Activated CD4-positive, alpha-beta T cell treated with anti-CD3 and anti-CD28 coated beads for 48 hours (primary cell): ENCODE results near the gene ITIH3.
"Not testable (repeated sequence)": the region's sequence is repeated elsewhere in the genome, so short reads cannot be mapped to it uniquely, and the experiment has no call there.

ENCODE experiments used
- DNase-seq: peaks from one replicate; pipeline ENCODE4 v3.0.0-alpha.2; 2020

Gene ITIH3

GRCh38 chr3:52794612-52795099 is at the start of gene ITIH3:
ITIH3 (plus strand) TSS chr3:52794796; CDS start chr3:52794804, 8 bp downstream.
- DNase-seq, result no peak

- no peak for DNase-seq
Measured at GRCh38 chr3:52752045-52752660, 42.4 kb upstream of the ITIH3 start.

- DNase-seq, result no peak
Measured at GRCh38 chr3:52754373-52754772, 40.2 kb upstream of the ITIH3 start.

- no peak for DNase-seq
Measured at GRCh38 chr3:52756141-52756540, 38.5 kb upstream of the ITIH3 start.

GRCh38 chr3:52763466-52763865 is 31.1 kb upstream of the ITIH3 start:
- no peak for DNase-seq

- no peak for DNase-seq
Measured at GRCh38 chr3:52769786-52770455, 24.7 kb upstream of the ITIH3 start.

- DNase-seq, result peak; percentile 93
Measured at GRCh38 chr3:52770496-52771333, 23.9 kb upstream of the ITIH3 start, which contains the start of gene NEK4. NEK4 (minus strand) TSS chr3:52770940; CDS start chr3:52770746, 194 bp downstream.

- no peak for DNase-seq
Measured at GRCh38 chr3:52771334-52771681, 23.3 kb upstream of the ITIH3 start.

- no peak for DNase-seq
Measured at GRCh38 chr3:52771702-52772101, 22.9 kb upstream of the ITIH3 start.

GRCh38 chr3:52773361-52774065 is 21.1 kb upstream of the ITIH3 start:
- no peak for DNase-seq

GRCh38 chr3:52774066-52774713 is 20.4 kb upstream of the ITIH3 start:
- no peak for DNase-seq

GRCh38 chr3:52774901-52775864 is 19.4 kb upstream of the ITIH3 start:
- no peak for DNase-seq

- DNase-seq, result no peak
Measured at GRCh38 chr3:52775877-52776276, 18.7 kb upstream of the ITIH3 start.

- DNase-seq, result not testable (repeated sequence)
Measured at GRCh38 chr3:52776486-52776885, 18.1 kb upstream of the ITIH3 start.

GRCh38 chr3:52777127-52777958 is 17.3 kb upstream of the ITIH3 start, which contains the start of gene ITIH1:
ITIH1 (plus strand) TSS chr3:52777599; CDS start chr3:52777616, 17 bp downstream.
- no peak for DNase-seq

- no peak for DNase-seq
Measured at GRCh38 chr3:52777959-52778805, 16.4 kb upstream of the ITIH3 start.

GRCh38 chr3:52779011-52779836 is 15.4 kb upstream of the ITIH3 start:
- DNase-seq, result no peak
